Tongue (tissue), 2 donors: ENCODE results near the gene PRRC2B. TPM values are rescaled to one million over a fixed set of nuclear protein-coding genes. Genes with fewer than 3 reads are reported as not detected.

Source experiments
- DNase-seq: peaks from one replicate; pipeline ENCODE4 v3.0.0-alpha.2; 2015
- total RNA-seq: library from RNA; depleted of rRNA; stranded (reverse); fragments of >200 nt; gene quantifications from one replicate; pipeline ENCODE4 v1.2.3, GENCODE V29; 2014

Gene PRRC2B
- total RNA-seq, 1 donor from 2014 or later, result 111 TPM

- no peak for DNase-seq
These were observed 15.6 kb downstream of the PRRC2B start for GRCh38 chr9:131409458-131409992.

- DNase-seq, result no peak
These were observed 16.2 kb downstream of the PRRC2B start for GRCh38 chr9:131410044-131410491.

DNA sequence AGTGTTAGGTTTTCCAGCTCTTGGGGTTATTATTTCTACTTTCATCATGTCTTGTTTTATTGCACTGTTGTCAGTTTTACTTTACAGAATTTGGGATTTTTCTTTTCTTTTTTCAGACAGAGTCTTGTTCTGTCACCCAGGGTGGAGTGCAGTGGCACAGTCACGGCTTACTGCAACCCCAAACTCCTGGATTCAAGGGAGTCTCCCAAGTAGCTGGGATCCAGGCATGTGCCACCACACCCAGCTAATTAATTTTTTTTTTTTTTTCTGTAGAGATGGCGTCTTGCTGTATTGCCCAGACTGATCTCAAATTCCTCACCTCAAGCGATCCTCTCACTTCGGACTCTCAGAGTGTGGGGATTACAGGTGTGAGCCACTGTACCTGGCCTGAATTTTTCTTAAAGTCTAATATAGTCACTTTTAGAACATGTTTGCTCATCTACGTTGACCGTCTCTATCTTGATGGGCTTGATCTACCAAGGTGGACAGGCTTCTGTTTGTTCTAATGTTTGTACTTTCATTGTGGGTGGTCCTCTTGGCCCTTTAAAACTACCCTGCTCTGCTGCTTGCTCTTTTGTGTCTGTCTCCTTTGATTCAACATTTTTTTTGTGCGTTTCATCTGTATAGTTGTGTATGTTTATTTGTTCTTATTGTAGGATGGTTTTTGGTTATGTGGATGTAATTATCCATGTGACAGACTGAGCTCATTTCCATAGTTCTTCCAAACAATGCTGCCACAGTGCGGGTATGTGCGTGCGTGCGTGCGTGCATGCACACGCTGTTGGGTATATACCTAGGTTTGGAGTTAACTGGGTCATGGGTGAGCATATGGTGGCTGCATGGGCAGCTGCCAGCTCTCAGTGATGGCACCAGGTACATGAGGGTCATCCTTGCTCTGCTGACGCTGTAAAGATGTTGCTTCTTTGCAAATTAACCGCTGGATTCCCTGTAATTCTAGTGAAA lies 18.1 kb downstream of the PRRC2B start:
- no peak for DNase-seq

- no peak for DNase-seq
These were observed 22.6 kb downstream of the PRRC2B start for GRCh38 chr9:131416509-131416908.

DNA sequence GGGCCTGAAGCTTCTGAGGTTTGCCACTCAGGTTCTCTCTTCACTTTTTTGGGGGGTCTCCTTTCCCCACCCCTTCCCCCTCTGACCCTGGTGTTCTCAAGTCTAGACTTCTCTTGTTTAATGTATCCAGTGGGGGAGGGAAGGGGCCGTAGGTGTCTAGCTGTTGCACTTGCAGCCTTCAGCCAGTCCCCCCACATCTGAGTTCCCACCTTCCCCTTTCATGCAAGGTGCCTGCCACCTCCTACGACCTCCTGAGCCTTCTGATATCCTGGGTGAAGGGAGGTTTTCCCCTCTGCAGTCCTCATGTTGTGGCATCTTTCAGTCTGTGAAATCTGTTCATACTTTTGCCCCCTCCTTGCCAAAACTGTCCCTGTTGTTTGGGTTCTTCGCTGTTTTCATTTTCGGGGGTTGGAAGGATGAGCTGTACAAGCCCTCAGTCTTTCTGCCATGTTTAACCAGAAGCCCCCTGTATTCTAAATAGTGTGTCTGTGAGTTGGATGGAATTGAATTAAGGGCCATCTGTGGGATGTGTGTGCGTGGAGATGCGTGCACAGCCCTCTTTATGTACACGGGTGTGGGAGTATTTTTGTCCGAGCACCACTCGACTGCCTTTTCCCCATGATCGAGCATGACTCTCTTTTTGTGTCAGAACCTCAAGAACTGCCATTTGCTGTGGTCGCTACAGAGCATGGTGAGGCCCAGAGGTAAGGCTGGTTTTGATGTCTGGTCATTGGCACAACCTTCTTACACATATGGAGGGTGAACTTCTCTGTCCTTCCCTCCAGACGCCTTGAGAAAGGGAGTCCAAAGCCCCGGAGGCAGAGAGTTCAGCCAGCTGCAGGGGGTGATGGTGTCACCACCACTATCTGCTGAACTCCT lies 23.6 kb downstream of the PRRC2B start:
- DNase-seq, result no peak

DNA sequence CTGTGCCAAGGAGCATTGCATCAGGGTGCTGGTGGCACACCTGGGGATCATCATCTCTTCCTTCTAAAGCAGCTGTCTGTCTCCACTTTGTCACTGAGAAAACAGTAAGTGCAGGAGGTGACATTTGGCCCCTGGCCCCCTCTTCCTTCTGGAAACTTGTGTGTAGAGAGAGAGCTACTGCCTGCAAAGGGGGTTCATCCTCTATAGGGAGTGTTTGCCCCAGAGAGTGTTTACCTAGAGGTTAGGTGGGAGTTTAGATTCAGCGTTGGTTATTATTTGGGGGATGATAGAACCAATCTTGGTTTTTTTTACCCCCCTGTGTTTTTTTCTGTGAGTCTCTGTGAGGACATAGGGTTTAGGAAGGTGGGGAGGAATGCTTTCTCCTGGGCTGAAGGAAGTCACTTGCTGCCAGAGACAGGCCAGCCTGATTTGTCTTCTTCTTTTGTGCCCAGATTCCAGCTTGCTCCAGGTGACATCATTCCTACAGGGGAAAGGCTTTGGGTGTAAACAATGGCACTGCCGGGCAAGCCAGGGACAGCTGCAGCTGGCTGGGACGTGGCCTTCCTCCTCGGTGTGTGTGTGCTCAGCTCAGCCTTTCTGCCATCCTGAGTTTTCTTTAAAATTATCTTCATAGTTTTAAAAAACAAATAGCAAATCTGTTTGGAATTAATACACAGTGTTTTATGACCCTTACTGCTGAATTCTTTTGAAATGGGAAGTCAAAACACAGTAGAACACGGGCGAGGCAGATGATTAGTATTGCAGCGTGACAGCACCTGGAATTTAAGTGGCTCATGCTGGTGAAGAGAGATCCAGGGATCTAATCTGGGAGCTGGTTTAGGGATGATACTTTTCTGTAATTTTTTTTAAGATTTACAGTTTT lies 24.5 kb downstream of the PRRC2B start:
- DNase-seq, result peak; percentile 74

DNA sequence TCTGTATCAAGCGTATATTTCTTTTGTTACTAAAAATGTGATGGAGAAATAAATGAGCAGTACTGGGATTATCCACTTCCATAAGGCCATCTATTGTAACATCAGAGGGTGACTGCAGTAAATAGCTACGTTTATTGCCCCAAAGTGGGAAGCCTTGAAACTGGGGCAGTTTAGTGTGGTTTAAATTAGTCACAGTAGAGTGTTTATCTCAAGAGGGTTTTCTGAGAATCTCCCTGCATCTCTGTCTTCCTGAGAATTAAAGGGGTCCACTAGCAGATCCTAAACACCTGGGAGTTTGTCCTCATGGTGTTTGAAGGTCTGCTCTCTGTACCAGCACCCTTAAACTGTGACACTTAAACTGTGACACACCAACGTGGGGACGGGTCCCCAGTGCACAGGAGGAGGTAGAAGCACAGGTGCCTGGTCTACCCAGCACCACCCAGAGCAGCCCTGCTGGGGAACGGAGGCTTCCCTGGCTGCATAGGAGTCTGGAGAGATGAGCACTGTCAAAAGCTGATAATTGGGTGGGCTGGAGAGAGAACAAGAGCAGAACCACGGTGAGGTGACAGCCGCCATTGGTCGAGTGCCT lies 25.2 kb downstream of the PRRC2B start:
- no peak for DNase-seq

- no peak for DNase-seq
These were observed 25.8 kb downstream of the PRRC2B start for GRCh38 chr9:131419716-131420115.

DNA sequence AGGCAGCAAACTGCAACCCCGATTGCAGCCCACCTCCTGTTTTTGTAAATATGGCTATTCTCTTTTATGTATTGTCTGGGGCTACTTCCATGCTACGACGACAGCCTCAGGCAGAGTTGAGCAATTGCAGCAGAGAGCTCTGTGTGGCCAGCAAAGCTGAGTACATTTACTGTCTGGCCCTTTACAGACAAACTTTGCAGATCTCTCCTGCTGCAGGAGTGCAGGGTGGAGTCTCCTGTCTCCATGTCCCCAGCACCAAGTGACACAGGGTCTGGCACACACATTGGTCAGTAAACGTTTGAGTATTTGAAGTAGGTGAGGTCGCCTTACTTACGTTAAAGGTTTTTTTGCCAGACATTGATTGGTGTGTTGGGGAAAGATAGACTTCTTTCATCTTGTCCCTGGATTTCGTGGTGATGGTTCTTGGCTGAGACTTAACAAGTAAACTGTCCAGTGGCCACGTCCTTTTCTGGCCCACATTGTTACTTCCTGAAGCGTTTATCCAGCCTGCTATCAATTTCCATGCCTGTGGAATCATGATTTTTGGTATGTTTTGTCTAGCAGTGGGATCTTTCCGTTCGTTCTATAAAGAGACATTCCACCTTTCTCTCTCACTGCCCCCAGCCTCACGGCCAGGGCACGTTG lies 27.2 kb downstream of the PRRC2B start:
- DNase-seq, result no peak

DNA sequence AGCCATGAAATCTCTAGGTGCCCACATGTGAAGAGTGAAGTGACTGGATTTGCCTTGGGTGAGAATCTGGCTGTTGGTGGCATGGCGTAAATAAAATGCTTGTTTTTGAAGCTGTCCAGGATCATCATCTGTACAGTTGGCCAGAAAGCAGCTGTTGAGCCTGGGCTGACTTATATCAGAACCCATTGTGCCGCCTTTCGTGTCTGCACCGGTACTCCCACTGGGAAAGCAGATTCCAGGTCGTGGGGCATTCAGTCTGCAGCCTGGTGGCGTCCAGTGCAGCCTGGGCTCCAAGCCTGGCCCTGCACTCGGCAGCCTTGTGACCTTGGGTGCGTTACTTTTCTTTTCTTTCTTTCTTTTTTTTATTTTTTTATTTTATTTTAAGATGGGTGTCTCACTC lies 27.8 kb downstream of the PRRC2B start:
- no peak for DNase-seq

GRCh38 chr9:131422241-131422792 lies 28.4 kb downstream of the PRRC2B start:
- no peak for DNase-seq

- peak; percentile 81 for DNase-seq
These were observed 29.3 kb downstream of the PRRC2B start for GRCh38 chr9:131423171-131423581.

GRCh38 chr9:131426545-131426944 lies 32.7 kb downstream of the PRRC2B start:
- no peak for DNase-seq

DNA sequence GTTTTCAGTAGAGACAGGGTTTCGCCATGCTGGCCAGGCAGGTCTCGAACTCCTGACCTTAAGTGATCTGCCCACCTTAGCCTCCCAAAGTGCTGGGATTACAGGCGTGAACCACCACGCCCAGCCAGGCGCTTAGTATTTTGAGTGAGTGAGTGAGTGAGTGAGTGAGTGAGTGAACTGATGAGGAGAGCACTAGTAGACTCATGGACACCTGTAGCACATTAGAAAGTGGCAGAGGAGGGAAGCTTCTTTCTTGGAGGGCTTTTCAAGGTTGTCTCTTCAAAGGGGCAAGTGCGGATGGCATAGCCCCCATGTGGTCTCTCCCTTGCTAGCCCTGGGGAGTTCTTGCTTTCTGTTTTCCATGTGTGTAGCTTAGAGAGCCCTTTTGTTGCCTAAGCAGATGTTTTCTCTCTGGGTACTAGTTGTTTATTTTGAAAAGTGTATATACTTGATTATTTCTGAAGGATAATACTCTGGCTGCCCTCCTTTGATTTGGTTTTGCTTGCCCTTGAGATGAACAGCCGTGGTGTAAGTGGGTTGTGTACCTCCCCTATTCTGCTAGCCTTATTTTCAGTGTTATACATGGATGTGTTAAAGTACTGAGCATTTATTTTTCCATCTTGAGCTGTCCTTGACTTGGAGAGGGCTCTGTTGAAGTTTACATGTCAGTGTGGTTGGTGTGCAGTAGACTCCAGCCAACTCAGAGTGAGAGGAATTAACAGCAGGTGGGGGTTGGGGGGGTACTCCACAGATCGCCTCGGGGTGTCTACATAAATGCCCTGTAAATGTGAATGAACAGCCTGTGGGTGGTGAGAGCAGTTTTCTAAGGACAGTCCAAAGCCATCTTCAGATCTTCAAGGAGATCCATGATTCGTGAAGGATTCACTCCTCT lies 35.5 kb downstream of the PRRC2B start:
- no peak for DNase-seq

DNA sequence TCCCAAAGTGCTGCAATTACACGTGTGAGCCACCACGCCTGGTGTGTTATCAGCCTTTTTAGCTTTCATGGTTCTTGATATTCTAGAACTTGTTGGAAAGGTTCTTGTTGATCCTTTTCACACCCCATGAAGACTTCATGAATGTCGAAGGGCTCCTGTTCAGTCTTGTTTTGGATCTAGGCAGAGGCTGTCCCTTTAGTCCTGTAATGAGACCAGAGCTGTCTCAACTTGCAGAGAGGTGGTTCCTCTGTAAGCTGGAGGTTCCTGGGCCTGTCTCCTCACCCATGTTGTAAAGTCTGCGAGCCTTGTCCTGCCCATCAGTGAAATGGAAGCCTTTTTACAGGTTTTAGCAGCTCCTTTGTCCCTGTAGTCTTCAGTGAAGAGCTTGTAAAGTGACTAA lies 38.2 kb downstream of the PRRC2B start:
- no peak for DNase-seq

DNA sequence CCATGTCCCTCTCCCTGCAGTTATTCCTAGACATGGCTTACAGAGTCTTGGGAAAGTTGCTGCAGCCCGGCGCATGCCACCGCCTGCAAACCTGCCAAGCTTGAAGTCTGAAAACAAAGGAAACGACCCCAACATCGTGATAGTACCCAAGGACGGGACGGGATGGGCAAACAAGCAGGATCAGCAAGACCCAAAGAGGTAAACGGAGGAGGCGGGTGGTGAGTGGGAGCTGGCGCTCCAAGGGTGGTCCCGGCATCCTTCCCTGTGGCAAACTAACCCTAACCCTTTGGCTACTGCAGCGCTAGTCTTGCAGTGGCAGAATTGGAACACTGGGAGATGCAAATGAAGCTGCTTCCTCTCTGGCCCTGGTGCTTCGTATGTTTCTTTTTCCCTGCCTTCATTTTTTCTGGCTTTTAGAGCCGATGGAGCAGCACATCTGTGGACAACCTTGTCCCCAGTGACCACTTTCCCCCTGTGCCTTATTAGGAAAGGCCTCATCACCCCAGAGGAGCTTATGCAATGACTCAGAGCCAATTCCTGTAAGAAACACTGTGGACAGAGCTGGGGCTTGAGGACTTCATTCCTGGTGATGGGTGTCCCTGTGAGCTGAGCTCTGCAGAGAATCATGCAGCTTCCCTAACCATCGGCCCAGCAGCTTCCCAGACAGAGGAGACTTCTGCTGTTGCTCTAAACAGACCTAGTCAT lies 38.9 kb downstream of the PRRC2B start:
- DNase-seq, result no peak

DNA sequence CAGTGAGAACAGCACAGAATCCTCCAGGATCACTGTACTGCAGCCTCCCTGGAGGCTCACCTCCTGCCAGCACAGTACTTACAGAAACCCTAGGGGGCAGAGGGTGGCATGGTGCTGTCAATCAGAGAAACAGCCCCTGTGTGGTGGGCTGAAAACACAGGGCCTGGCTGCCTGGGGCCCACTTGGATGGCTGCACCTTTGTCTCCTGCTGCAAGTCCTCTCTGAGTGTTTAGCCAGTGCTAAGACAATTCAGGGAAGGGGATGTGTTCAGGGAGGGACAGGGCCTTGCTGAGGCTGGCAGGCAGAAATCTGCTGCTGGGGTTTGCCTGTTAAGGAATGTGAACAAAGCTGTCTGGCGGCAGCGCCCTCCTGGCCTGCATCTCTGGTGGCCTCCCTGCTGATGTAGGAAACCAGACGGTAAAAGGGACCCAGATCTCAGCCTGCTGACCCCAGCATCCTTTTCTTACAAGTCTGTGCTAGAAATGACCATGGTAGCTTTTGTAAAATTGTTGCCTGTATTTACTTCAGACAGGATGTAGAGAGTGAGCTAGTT lies 39.5 kb downstream of the PRRC2B start:
- DNase-seq, result no peak

GRCh38 chr9:131434673-131435072 lies 40.8 kb downstream of the PRRC2B start:
- DNase-seq, result no peak
